ENCODE data around the gene INPP5E.

GRCh38 chr9:136429683-136430491 is 9.8 kb downstream of the INPP5E start:
- TF ChIP-seq CTCF (conservative IDR thresholded peaks at IDR 0.05; ENCODE audit: low read depth in 2 of 2) (no peak), JUNB (IDR thresholded peaks at IDR 0.05; ENCODE audit: unreplicated experiment) (no peak), EZH2 (IDR thresholded peaks at IDR 0.05; ENCODE audit: low read depth, unreplicated experiment) (no peak), NANOG (IDR thresholded peaks at IDR 0.05; ENCODE audit: borderline replicate concordance) (no peak), CREB1 (CRISPR knock-in tag; IDR thresholded peaks at IDR 0.05; ENCODE audit: low read depth) (no peak)
- TF ChIP-seq, protein P1, sequence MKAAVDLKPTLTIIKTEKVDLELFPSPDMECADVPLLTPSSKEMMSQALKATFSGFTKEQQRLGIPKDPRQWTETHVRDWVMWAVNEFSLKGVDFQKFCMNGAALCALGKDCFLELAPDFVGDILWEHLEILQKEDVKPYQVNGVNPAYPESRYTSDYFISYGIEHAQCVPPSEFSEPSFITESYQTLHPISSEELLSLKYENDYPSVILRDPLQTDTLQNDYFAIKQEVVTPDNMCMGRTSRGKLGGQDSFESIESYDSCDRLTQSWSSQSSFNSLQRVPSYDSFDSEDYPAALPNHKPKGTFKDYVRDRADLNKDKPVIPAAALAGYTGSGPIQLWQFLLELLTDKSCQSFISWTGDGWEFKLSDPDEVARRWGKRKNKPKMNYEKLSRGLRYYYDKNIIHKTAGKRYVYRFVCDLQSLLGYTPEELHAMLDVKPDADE (IDR thresholded peaks at IDR 0.05) = no peak
